Large intestine (tissue), 3 donors: ENCODE results near the gene LGALS4. TPM values are rescaled to one million over a fixed set of nuclear protein-coding genes. Genes with fewer than 3 reads are reported as not detected.
A peak's percentile ranks its signal among the peaks of the same experiment; 100 is the strongest.
"Not testable (repeated sequence)": the region's sequence is repeated elsewhere in the genome, so short reads cannot be mapped to it uniquely, and the experiment has no call there.

Source experiments
- DNase-seq, 2 donors: peaks; one replicate each; pipeline versions ENCODE4 v3.0.0 to v3.0.0-alpha.2; 2013
- H3K27ac ChIP-seq: one replicate; pipeline ENCODE4 v1.5.1; 2013; ENCODE audit warnings: low read length
- H3K27me3 ChIP-seq: 2 replicates; pipeline ENCODE4 v1.6.1; 2013; ENCODE audit warnings: low read length; ENCODE audit not compliant: control insufficient read depth, insufficient read depth
- H3K36me3 ChIP-seq: 2 replicates; pipeline ENCODE4 v1.6.1; 2013; ENCODE audit warnings: low read length; ENCODE audit not compliant: control insufficient read depth, insufficient read depth
- H3K4me1 ChIP-seq: one replicate; pipeline ENCODE4 v1.6.1; 2013; ENCODE audit warnings: low read length; ENCODE audit not compliant: control insufficient read depth, insufficient read depth
- H3K4me3 ChIP-seq: one replicate; pipeline ENCODE4 v1.5.1; 2013; ENCODE audit warnings: low read length
- H3K9me3 ChIP-seq: one replicate; pipeline ENCODE4 v1.6.1; 2013; ENCODE audit warnings: mild to moderate bottlenecking, low read depth, low read length, moderate library complexity; ENCODE audit not compliant: control insufficient read depth
- WGBS: methylation state at CpG from one replicate; pipeline ENCODE4 v1.1.5; 2013; ENCODE audit warnings: low lambda C conversion rate; ENCODE audit not compliant: insufficient coverage; 5-methylcytosine and 5-hydroxymethylcytosine counted together
- polyA plus RNA-seq: library from polyadenylated mRNA; unstranded; fragments of 120-200 nt; gene quantifications from one replicate; pipeline ENCODE4 v1.2.1, GENCODE V29; 2013

LGALS4 gene
- polyA plus RNA-seq, 1 donor, result 680 TPM

- not testable (repeated sequence) for H3K27me3 ChIP-seq, DNase-seq, H3K9me3 ChIP-seq, H3K36me3 ChIP-seq, H3K4me1 ChIP-seq
- no CpG with 5 or more reads among the region's 58 CpGs for WGBS
- peak overlapping the region; percentile 35 for H3K4me3 ChIP-seq
- peak overlapping the region; percentile 76 for H3K27ac ChIP-seq
These were observed 42.4 kb downstream of the LGALS4 start for GRCh38 chr19:38770228-38770948.

DNA sequence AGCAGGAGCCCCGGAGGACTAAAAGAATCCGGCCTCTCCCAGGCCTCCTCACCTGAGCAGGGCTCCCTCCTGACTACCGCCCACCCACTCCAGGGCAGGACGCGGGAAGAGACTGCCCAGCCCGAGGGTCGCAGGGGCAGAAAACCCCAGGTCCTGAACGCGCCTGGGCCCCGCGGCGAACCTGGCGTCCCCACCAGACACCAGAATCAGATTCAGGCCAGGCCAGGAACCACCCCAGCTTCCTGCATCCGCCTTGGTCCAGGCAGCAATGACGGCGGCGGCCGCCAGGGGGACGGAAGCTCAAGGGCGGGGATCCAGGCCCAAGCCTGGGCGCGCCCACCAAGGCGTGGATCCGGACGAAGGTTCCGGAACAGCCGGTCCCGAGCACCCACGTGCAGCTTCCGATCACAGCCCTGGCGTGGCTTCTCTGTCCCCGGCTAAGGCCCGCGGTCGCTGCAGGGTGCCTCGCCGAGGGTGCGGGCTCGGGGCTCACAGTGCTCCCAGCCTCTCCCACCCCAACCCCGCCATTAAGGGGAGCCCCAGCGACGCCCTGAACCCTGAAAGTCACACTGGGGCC is 43.0 kb downstream of the LGALS4 start:
- peak; percentile 90 to 92 for DNase-seq
- Histone ChIP-seq H3K4me1 (peaks cover 9% of the 10 kb centered on the region), H3K27ac (peak overlapping the region; percentile 76), H3K4me3 (peak overlapping the region; percentile 35), H3K27me3 (no peaks in the 10 kb centered on the region), H3K9me3 (peaks cover 4% of the 10 kb centered on the region), H3K36me3 (no peaks in the 10 kb centered on the region)
- no CpG with 5 or more reads among the region's 42 CpGs for WGBS

GRCh38 chr19:38766276-38767047 is 46.3 kb downstream of the LGALS4 start:
- H3K4me3 ChIP-seq, result no peak overlapping the region
- peaks cover 4% of the 10 kb centered on the region for H3K9me3 ChIP-seq
- 80% methylated on average over 1 of the region's 10 CpGs for WGBS
- H3K27ac ChIP-seq, result no peak overlapping the region
- H3K4me1 ChIP-seq, result peaks cover 22% of the 10 kb centered on the region
- no peaks in the 10 kb centered on the region for H3K36me3 ChIP-seq
- H3K27me3 ChIP-seq, result no peaks in the 10 kb centered on the region
- no peak for DNase-seq

- DNase-seq, result no peak
- WGBS, result 94% methylated on average over 2 of the region's 2 CpGs
- peaks cover 22% of the 10 kb centered on the region for H3K4me1 ChIP-seq
- peaks cover 4% of the 10 kb centered on the region for H3K9me3 ChIP-seq
- no peaks in the 10 kb centered on the region for H3K36me3 ChIP-seq
- H3K27ac ChIP-seq, result no peak overlapping the region
- H3K27me3 ChIP-seq, result no peaks in the 10 kb centered on the region
- no peak overlapping the region for H3K4me3 ChIP-seq
These were observed 47.5 kb downstream of the LGALS4 start for GRCh38 chr19:38765214-38765613.

DNA sequence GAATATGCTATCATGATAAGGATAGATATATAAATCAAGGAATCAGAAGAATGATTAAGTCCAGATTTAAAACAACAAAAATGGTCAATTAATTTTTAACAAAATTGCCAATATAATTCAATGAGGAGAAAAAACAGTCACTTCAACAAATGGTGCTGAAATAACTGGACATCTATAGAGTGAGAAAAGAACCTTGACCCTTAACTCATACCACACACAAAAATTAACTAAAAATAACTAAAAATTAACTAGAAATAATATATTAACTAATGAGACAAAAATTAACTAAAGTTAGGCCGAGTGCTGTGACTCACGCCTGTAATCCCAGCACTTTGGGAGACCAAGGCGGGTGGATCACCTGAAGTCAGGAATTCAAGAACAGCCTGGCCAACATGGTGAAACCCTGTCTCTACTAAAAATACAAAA is 48.9 kb downstream of the LGALS4 start:
- no peak overlapping the region for H3K4me3 ChIP-seq

DNA sequence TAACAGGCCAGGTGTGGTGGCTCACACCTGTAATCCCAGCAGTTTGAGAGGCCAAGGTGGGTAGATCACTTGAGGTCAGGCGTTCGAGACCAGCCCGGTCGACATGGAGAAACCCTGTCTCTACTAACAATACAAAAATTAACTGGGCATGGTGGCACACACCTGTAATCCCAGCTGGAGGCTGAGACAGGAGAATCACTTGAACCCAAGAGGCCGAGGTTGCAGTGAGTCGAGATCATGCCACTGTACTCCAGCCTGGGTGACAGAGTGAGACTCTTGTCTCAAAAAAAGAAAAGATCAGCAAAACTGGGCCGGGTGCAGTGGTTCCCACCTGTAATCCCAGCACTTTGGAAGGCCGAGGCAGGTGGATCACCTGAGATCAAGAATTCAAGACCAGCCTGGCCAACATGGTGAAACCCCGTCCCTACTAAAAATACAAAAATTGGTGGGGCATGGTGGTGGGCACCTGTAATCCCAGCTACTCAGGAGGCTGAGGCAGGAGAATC is 50.8 kb downstream of the LGALS4 start:
- not testable (repeated sequence) for H3K4me3 ChIP-seq, DNase-seq, H3K36me3 ChIP-seq, H3K27me3 ChIP-seq, H3K9me3 ChIP-seq
- peaks cover 20% of the 10 kb centered on the region for H3K4me1 ChIP-seq
- H3K27ac ChIP-seq, result peak overlapping the region; percentile 88
- WGBS, result no CpG with 5 or more reads among the region's 9 CpGs

More for the DNA sequence above, 48.9 kb downstream of the LGALS4 start:
- no peaks in the 10 kb centered on the region for H3K9me3 ChIP-seq
- WGBS, result no CpG with 5 or more reads among the region's 3 CpGs
- H3K36me3 ChIP-seq, result no peaks in the 10 kb centered on the region
- H3K27me3 ChIP-seq, result no peaks in the 10 kb centered on the region
- DNase-seq, result peak; percentile 40 to 81
- H3K27ac ChIP-seq, result peak overlapping the region; percentile 88
- peaks cover 20% of the 10 kb centered on the region for H3K4me1 ChIP-seq

DNA sequence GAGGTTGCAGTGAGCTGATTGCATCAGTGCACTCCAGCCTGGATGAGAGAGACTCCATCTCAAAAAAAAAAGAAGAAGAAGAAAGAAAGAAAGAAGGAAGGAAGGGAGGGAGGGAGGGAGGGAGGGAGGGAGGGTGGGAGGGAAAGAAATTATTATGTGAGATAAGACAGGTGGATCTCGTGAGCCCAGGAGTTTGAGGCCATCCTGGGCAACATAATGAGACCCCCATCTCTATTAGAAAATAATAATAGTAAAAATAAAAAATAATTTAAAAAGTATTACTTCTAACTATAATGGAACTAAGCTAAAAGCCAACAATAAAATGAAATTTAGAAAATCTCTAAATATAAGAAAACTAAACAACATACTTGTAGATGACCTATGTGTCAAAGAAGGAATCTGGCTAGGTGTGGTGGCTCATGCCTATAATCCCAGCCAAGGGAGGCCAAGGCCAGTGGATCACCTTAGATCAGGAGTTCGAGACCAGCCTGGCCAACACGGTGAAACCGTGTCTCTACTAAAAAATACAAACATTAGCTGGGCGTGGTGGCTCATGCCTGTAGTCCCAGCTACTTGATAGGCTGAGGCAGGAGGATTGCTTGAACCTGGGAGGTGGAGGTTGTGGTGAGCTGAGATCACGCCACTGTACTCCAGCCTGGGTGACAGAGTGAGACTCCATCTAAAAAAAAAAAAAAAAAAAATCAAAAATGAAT is 51.8 kb downstream of the LGALS4 start:
- DNase-seq, H3K4me3 ChIP-seq, H3K9me3 ChIP-seq, H3K27me3 ChIP-seq, H3K36me3 ChIP-seq: not testable (repeated sequence)
- Histone ChIP-seq H3K27ac (peak overlapping the region; percentile 21), H3K4me1 (peaks cover 20% of the 10 kb centered on the region)
- no CpG with 5 or more reads among the region's 6 CpGs for WGBS

DNA sequence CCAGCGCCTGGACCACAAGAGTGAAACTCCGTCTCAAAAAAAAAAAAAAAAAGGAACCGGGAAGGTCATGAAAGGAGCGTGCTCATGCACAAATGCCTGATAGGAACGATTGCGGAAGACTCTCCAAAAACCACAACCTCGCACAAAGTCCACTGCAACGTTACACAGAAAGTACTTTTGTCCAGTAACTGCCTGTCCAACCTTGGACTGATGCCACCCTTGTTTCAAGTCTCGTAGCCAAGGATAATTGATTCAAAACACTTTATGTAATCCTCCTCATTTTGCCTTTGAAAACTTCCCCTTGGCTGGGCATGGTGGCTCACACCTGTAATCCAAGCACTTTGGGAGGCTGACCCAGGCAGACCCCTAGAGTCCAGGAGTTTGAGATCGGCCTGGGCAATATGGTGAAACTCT is 53.1 kb downstream of the LGALS4 start:
- H3K36me3 ChIP-seq, result no peaks in the 10 kb centered on the region
- peak overlapping the region; percentile 84 for H3K27ac ChIP-seq
- no peaks in the 10 kb centered on the region for H3K27me3 ChIP-seq
- H3K4me1 ChIP-seq, result peaks cover 18% of the 10 kb centered on the region
- DNase-seq, result peak; percentile 72 to 86
- no peaks in the 10 kb centered on the region for H3K9me3 ChIP-seq
- H3K4me3 ChIP-seq, result no peak overlapping the region
- WGBS, result 80% methylated on average over 1 of the region's 10 CpGs

DNA sequence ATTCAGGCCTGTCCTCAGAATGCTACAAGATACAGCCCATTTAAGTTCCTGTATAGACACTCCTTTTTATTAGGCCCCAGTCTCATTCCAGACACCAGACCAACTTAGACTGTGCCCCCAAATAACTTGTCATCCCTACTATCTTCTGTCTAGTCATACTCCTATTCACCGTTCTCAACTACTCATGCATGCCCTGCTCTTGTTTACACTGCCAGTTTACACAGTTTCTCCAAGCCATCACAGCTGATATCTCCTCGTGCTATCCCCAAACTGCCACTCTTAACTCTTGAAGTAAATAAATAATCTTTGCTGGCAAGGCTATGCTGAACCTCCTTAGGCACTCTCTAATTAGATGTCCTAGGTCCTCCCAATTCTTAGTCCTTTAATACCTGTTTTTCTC is 58.5 kb downstream of the LGALS4 start:
- H3K27me3 ChIP-seq, DNase-seq, H3K4me3 ChIP-seq, H3K9me3 ChIP-seq, H3K4me1 ChIP-seq, H3K27ac ChIP-seq, H3K36me3 ChIP-seq: not testable (repeated sequence)
- no CpG with 5 or more reads among the region's 2 CpGs for WGBS

DNA sequence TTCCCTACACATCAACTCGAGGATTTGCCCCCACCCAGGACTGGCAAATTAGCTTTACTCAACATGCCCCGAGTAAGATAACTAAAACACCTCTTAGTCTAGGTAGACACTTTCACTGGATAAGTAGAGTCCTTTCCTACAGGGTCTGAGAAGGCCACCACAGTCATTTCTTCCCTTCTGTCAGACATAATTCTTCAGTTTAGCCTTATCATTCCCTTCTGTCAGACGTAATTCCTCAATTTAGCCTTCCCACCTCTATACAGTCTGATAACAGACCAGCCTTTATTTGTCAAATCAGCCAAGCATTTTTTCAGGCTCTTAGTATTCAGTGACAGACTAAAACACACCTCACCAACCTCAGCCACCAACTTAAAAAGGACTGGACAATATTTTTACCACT is 59.0 kb downstream of the LGALS4 start:
- not testable (repeated sequence) for H3K9me3 ChIP-seq, DNase-seq, H3K36me3 ChIP-seq, H3K4me3 ChIP-seq, H3K27ac ChIP-seq, H3K4me1 ChIP-seq, H3K27me3 ChIP-seq
- 36% methylated on average over 1 of the region's 3 CpGs for WGBS
